GM12864 (cell line): ENCODE measurements around the gene RGS12.

Experiments used
- DNase-seq: peaks from one replicate; pipeline ENCODE4 v3.0.0-alpha.2; 2011; ENCODE audit warnings: low read depth
- H3K4me3 ChIP-seq: 2 replicates; pipeline ENCODE4 v1.5.1; 2011; ENCODE audit warnings: mild to moderate bottlenecking, low read depth, low read length, control low read depth
- TF ChIP-seq, protein P1 (sequence below): IDR thresholded peaks from 2 replicates; pipeline ENCODE4 v1.5.1; 2011; ENCODE audit warnings: low read depth, mild to moderate bottlenecking, moderate library complexity, low read length, control low read depth, inconsistent platforms; ENCODE audit errors: missing control alignments

RGS12 gene

DNA sequence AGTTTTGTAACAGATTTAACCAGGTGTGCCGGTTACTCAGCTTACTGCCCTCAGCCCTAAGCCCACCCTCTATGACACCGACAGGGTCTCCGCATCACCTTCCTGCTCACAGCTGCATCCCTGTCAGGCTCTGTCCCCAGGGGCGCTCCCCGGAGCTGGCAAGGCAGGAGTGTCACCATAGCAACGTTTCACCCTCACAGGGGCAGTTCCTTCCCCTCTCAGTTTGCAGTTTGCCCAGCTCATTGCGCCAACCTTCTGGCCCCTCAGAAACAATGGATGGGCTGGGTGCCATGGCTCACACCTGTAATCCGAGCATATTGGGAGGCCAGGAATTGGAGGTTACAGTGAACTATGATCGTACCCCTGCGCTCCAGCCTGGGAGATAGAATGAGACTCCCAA is 42.6 kb downstream of the RGS12 start:
- DNase-seq = no peak
- no peak overlapping the region for H3K4me3 ChIP-seq
- TF ChIP-seq, protein P1, sequence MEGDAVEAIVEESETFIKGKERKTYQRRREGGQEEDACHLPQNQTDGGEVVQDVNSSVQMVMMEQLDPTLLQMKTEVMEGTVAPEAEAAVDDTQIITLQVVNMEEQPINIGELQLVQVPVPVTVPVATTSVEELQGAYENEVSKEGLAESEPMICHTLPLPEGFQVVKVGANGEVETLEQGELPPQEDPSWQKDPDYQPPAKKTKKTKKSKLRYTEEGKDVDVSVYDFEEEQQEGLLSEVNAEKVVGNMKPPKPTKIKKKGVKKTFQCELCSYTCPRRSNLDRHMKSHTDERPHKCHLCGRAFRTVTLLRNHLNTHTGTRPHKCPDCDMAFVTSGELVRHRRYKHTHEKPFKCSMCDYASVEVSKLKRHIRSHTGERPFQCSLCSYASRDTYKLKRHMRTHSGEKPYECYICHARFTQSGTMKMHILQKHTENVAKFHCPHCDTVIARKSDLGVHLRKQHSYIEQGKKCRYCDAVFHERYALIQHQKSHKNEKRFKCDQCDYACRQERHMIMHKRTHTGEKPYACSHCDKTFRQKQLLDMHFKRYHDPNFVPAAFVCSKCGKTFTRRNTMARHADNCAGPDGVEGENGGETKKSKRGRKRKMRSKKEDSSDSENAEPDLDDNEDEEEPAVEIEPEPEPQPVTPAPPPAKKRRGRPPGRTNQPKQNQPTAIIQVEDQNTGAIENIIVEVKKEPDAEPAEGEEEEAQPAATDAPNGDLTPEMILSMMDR = no peak

DNA sequence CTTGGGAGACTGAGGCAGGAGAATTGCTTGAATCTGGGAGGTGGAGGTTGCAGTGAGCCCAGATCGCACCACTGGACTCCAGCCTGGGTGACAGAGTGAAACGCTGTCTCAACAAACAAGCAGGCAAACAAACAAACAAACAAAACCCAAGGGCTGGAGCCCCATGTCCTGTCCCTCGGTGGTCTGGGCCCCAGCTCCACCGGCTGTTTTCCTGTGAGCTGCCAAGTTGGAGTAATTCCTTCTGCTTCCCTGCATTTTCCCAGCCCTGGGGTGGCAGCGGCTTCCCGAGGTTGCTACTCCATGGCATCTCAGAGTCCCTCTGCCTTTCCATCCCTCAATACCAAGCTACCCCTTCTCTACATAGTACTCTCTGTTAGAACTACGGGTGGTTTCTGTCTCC is 43.2 kb downstream of the RGS12 start:
- H3K4me3 ChIP-seq = no peak overlapping the region
- no peak for DNase-seq
- TF ChIP-seq, protein P1 = no peak

DNA sequence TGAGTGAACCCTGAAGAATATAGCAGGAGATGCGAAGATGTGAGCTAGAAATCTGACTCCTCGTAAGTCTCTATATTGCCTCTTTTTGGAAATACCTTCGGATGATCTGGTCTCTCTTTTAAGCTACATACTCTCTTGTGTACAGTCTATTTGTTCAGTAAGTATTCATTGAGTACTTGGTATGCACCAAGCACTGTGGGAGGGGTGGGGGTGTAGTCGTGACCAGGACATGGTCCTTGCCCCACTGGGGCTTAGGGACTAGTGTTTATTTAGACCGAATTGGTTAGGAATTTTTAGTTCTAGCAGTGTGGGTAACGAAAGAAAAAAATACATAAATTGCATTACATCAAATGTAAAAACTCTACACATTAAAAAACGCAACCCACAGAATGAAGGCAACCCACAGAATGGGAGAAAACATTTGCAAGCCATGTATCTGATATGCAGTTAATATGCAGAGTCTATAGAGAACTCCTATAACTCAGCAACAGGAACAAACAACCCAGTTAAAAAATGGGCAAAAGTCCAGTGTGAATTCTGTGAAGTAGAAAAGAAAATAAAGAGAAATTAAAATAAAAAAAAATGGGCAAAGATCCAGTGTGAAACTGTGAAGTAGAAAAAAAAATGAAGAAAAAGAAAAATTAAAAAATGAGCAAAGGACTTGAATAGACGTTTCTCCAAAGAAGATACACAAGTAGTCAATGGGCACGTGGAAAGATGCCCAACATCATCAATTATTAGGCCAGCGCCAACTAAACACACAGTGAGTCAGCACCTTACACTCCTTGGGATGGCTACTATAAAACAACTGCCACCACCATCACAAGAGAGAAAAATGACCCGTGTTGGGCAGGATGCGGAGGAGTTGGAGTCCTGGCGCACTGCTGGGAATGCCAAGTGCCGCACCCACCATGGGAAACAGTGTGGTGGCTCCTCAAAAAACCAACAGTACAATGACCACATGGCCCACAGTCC is 43.8 kb downstream of the RGS12 start:
- H3K4me3 ChIP-seq = no peak overlapping the region
- TF ChIP-seq, protein P1 = no peak
- DNase-seq = no peak

DNA sequence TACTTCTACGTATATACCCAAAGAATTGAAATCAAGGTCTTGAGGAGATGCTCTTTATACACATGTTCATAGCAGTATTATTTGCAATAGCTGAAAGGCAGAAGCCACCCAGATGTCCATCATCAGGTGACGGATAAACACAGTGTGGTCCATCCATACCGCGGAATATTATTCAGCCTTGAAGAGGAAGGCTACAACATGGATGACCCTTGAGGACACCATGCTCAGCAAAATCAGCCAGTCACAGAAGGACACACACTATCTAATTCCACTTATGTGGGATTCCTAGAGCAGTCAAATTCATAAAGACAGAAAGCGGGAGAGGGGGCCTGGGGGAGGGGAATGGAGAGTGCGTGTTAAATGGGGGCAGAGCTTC is 44.5 kb downstream of the RGS12 start:
- TF ChIP-seq, protein P1 = no peak
- DNase-seq = no peak
- no peak overlapping the region for H3K4me3 ChIP-seq

DNA sequence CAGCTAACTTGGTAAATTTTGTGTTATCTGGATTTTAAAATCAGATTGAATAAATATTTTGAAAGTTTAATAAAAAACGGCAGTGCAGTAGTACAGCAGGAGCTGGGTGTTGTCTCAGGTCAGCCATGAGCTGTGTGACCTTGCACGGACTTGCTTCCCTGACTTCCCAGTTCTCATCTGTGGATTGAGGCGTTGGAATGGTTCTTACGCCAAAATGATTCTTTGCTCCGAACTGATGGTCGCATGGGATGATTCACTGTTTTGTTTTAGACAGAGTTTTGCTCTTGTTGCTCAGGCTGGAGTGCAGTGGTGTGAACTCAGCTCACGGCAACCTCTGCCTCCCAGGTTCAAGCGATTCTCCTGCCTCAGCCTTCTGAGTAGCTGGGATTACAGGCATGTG is 45.0 kb downstream of the RGS12 start:
- TF ChIP-seq, protein P1 = no peak
- no peak for DNase-seq
- H3K4me3 ChIP-seq = no peak overlapping the region

DNA sequence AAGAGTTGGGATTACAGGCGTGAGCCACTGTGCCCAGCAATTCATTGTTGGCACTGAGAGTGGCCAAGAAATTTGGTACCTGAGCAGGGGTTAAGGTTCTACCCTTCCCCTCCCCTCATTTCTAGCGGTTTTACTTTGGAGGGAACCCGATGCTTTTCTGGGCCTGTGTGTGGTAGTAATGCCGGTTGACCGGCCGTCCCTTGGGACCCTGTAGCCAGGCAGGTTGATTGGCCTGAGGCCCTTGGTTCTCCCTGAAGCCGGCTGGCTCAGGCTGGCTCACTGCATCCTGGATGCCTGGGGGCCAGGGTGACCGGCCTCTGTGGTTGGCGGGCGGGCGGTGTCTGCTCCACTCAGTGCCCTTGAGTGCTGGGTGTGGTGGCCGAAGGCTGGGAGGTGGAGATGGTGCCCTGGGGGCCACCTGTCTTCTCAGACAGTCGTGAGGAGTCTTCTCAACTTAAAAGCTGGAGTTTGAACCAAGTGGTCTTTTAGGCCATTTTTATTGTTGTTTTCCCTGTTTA is 45.6 kb downstream of the RGS12 start:
- no peak overlapping the region for H3K4me3 ChIP-seq
- TF ChIP-seq, protein P1 = no peak
- no peak for DNase-seq

DNA sequence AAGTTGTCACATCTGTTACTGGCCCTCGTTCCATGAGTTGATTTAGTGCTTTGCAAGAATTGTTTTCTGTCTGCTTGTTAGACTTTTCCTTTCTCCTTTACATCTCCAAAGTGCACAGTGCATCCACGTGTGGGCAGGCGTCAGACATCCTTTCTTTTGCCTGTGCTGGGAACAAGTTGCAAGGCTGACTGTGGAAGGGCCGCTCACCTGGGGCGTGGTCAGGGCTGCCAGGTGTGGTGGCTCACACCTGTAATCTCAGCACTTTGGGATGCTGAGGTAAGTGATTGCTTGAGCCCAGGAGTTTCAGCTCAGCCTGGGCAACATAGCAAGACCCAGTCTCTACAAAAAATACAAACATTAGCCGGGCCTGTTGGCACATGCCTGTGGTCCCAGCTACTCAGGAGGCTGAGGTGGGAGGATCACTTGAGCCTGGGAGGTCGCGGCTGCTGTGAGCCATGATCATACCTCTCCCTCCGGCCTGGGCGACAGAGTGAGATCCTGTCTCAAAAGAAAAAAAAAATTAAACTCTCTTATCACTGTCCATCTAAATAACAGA is 46.2 kb downstream of the RGS12 start:
- TF ChIP-seq, protein P1 = no peak
- DNase-seq = no peak

More for the DNA sequence above, 46.2 kb downstream of the RGS12 start:
- no peak overlapping the region for H3K4me3 ChIP-seq
